ENCODE measurements around the gene CD163.
"Not testable (repeated sequence)": the region's sequence is repeated elsewhere in the genome, so short reads cannot be mapped to it uniquely, and the experiment has no call there.

The CD163 gene

DNA sequence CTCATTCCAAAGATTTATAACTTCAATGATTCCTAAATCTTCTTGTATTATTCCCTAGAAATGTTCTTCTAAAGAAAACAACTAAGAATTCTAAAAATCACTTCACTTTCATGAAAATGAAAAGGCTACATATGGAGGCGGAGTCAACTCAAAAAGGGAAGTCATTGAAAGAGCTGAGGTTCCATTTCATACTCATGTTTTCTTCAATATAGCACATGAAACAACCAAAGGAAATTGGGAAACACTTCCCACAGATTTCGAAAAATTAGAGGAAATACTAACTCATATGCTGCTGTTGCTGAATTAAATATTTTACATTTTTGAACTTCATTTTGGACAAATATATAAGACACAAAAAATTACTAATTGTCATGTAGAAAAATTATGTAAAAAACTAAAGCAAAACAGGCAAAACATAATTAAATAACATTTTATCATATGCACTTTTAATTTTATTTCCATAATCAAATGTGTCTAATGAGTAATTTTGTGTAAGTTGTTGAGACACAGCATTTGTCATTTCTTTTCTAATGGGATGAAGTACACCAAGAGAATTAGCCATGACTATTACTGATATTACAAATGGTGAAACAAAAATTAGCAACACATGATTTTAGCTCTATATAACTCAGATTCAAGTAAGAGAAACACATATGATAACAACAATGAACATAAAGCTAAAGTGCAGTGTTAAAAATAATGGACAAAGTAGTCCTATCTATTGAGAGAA lies at the start of gene CD163:
Gene CD163 (minus strand): TSS at position 92 of the 730 bp plus-strand sequence. CDS start 87 bp downstream, at position 5.
- FAIRE-seq = peak; percentile 34

DNA sequence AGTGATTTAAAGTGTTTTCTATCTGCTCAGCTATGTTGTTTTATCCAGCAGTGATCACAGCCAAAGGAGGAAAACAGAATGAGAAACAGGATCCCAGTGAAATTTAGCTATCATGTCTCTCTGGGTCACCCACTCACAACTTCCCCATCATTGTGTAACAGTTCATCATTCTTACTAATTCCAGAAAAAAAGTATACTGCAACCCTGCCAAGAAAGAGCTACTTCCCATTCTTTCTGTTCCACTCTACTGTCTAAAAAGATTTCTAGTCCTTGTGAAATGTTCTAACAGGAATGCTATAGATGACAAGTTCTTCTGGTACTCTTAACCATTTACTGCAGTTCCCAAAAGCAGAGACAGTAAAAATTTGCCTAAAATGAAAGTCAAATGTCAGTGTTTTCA lies 39.2 kb upstream of the CD163 start:
- no peak for FAIRE-seq

DNA sequence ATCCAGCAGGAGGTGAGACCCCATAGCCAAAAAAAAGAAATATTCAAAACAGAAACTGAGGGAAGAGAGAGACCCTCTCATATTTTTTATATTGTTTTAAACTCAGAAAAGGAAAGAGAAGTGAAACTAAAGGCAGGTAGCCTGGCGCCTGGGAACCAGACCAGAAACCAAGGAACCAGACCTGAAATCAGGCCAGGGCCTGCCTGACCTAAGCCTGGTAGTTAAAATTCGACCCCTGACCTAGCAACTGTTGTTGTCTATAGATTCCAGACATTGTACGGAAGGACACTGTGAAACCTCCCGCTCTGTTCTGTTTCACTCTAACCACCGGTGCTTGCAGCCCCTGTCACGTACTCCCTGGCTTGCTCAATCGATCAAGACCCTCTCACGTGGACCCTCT lies 38.5 kb upstream of the CD163 start:
- no peak for FAIRE-seq

DNA sequence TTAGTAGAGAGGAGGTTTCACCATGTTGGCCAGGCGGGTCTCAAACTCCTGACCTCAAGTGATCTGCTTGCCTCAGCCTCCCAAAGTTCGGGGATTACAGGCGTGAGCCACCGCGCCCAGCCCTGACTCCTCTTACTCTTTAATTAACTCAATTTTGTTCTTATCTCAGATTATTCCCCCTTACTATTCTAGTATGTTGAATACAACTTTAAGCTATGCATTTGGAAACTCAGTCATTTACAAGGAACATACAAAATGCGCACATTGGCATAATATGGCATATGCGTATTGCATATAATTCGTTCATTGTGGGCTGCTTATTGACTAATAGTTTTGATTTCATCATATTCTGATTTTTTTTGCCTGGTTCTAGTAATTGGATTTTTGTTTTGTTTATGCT lies 10.8 kb upstream of the CD163 start:
- no peak for FAIRE-seq

DNA sequence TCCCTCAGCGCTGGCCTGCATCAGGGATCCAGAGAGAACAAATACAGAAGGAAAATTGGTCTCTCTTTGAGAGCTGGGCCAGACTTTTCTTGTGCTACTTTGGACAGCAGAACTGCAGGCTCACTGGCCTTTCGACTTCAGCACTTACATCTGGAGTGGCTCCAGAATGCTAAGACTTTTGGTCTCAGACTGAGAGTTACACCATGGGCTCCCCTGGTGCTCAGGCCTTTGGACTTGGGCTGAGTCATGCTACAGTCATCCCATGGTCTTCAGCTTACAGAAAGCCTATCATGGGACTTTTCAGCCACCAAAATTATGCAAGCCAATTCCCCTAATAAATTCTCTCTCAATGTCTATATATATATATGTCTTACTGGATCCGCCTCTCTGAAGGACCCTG lies 9.0 kb upstream of the CD163 start:
- no peak for FAIRE-seq

DNA sequence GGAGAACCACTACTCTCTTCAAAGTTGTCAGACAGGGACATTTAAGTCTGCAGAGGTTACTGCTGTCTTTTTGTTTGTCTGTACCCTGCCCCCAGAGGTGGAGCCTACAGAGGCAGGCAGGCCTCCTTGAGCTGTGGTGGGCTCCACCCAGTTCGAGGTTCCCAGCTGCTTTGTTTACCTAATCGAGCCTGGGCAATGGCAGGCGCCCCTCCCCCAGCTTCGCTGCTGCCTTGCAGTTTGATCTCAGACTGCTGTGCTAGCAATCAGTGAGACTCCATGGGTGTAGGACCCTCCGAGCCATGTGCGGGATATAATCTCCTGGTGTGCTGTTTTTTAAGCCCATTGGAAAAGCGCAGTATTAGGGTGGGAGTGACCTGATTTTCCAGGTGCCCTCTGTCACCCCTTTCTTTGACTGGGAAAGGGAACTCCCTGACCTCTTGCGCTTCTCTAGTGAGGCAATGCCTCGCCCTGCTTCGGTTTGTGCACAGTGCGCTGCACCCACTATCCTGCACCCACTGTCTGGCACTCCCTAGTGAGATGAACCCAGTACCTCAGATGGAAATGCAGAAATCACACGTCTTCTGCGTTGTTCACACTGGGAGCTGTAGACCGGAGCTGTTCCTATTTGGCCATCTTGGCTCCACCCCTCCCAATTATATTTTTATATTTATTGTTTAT lies 6.4 kb upstream of the CD163 start:
- not testable (repeated sequence) for FAIRE-seq

DNA sequence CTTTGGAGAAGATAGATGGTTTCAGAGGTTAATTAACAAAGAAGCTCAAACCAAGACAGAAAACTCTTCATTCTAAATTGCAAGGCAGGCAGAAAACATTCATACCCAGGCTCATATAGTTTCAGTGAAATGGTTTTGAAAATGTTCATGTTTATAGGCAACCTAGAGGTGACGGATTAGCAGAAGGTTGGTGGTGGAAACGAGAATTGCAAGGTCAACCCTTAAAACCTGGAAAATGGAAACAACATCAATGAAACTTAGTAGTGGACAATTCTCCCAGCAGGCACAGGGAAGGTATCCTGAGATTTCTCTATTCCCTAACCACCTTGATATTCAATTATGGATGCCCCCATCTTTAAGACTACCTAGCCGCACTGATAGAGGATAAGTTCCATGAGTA lies 965 bp downstream of the CD163 start:
- FAIRE-seq = no peak

DNA sequence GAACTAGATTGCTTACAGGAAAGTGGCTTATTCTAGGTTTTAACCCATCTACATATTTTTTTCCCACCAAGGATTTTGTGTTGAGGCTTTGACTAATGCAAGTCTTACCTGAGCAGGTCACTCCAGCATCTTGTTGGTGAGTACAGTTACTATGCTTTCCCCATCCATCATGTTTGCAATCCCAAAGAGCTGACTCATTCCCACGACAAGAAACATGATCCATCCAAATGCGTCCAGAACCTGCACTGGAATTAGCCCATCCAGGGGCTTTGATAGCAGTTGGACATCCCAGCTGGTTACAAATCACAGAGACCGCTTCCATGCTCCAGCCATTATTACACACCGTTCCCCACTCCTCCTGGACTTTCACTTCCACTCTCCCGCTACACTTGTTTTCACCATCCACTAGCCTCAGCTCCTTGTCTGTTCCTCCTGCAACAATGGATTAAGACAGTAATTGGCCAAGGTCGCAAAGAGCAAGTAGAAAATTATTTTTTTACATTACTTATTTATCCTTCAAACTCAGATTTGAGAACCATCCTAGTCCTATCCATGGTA lies 2.5 kb downstream of the CD163 start:
- no peak for FAIRE-seq

DNA sequence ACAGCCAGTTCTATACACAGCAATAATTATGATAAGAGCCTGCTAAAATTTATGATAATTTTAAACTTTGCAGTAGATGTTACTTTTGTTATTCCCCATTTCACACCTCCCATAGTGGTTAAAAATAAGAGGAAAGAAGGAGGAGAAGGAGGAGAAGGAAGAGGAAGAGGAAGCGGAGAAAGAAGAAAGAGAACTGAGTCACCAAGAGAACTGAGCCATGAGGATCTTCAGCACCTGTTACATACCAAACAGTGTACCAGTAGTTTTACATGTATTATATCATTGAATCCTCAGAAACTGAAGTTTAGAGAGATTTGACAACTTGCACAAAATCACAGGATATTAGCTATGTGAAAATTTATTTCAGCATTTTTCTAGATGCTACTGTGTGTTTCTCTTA lies 3.9 kb downstream of the CD163 start:
- FAIRE-seq = no peak

DNA sequence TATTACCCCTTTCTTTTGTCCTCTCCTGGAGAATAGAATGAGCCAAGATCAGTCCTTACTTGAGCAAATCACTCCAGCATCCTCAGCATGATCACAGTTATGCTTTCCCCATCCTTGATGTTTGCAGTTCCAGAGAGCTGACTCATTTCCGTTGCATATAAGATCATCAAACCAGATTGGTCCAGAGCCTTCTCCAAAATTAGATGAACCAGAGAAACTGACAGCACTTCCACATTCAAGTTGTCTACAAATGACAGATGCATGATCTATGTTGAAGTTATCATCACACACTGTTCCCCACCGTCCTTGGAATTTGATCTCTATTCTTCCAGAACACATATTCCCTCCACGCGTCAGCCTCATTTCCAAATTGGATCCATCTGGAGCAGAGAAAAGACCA lies 4.8 kb downstream of the CD163 start:
- FAIRE-seq = no peak

DNA sequence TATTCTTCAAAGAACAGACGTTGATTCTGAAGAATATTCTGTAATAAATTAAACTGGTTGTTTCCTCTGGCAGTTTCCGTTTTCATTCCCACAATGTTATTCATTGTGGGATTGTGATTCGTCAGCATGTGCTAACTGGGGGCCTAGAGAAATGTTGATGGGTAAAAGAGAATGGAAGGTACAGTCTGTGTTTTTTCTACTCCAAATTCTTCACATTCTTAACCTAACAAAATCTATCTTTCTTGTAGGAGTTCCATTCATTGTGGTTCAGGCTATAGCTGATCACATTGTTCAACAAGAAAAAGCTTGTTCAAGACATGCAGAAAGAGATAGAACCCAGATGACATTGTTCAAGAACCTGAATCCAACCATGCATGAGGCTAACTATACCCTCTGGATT lies 5.9 kb downstream of the CD163 start:
- no peak for FAIRE-seq

DNA sequence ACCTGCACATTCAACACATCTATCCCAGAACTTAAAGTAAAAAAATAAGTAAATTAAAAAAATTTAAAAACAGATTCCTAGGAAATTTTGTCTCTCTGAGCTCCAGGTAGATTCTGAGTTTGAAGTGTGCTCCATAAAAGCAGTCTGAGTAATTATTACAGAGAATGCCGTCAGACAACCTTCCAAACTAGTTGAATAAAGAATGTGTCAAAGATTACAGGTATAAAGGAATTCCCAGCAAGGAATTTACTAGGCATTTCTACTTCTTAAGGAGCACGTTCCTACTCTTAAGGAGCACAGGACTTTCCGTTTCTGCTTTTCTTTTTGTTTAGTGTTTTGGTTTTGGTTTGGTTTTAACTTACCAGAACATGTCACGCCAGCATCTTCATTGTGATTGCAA lies 7.1 kb downstream of the CD163 start:
- no peak for FAIRE-seq

DNA sequence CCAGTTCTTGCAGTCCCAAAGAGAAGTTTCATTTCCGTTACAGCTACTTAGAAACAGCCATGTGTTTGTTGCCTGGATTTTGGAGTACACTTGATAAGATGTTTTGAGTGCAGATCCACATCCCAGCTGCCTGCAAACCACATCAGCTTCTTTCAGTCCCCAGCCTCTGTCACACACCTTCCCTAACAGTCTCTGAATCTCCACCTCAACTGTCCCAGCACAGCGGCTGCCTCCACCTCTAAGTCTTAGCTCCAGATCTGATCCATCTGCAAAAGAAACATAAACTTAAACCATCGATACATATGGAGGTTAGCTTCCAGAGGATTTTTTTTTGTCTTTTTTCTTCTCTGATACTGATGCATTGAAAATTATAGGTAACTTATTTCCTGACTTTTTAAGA lies 8.4 kb downstream of the CD163 start:
- no peak for FAIRE-seq

DNA sequence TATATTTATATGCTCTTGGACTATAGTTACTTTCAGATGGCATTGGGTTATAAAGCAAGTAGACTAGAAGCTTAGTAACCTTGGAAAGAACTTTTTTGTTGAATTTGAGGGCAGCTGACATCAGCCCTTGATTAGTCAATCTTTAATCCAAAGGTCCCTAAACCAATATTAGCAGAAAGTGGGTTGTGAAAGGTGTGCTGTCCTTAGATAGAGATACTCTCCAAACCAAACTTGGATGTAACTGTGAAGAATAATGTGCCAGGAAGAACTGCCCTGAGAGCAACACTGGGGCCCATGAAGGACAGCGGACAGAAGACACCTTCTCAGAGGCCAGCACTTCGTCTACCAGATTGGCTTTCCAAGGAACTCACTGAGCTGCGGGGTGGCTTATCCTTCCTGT lies 10.6 kb downstream of the CD163 start:
- no peak for FAIRE-seq

DNA sequence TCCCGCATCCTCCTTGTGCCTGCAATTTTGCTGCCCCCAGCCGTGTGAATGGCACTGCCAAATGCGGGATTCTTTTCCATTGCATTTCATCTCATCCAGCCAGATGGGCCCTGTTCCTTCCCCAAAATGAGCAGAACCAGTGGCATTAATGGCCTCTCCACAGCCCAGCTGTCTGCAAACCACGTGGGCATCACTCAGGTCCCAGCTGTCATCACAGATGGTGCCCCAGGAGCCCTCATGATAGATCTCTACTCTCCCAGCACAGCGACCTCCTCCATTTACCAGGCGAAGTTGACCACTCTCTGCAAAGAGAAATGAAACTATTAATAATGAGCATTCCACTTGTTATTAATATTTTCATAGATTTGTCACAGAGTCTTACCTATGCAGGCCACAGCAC lies 17.1 kb downstream of the CD163 start:
- no peak for FAIRE-seq

DNA sequence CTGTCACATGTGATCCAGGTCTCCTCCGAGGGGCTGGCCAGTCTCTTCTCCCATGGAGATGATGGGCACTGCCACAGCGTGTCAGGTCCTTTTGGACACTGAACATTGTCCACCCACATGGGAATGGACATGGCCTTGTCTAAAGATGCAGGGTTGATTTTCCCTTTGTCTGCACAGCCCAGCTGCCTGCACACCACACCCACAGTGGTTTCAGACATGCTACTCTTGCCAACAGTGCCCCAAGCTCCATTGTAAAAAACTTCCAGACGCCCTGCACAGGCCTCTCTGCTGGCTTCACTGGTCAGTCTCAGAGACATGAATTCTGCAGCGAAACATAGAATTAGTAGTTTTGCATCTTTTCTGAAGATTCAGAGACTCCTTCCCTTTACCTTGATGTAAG lies 18.5 kb downstream of the CD163 start:
- no peak for FAIRE-seq

DNA sequence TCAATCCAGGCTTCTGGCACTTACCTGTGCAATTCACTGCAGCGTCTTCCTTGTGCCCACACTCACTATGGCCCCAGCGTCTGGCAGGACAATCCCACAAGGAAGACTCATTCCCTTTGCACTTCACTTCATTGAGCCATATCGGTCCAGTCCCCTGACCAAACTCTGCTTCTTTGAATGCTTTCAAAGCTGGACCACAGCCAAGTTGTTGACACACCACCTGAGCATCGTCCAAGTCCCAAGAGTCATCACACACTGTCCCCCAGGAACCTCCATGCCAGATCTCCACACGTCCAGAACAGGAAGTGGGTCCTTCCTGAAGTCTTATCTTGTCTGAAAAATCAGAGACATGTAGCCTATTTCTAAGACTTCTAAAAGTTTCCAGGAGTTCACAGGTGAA lies 20.2 kb downstream of the CD163 start:
- no peak for FAIRE-seq

DNA sequence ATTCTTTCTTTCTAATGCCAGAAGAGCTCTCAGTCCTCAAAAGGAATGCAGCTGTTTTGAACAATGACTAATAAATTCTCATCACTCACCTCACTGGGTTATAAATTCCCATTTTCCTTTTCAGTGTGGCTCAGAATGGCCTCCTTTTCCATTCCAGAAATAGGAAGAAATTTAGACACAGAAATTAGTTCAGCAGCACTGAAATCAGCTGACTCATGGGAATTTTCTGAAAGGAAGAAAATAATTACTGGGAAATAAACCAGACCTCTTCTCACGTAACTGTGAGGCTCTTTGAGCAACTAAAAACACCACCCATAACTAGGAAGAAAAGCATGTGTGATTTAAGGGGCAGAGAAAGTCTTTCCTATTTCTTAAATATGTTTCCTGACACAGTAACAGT lies 23.8 kb downstream of the CD163 start:
- FAIRE-seq = no peak

DNA sequence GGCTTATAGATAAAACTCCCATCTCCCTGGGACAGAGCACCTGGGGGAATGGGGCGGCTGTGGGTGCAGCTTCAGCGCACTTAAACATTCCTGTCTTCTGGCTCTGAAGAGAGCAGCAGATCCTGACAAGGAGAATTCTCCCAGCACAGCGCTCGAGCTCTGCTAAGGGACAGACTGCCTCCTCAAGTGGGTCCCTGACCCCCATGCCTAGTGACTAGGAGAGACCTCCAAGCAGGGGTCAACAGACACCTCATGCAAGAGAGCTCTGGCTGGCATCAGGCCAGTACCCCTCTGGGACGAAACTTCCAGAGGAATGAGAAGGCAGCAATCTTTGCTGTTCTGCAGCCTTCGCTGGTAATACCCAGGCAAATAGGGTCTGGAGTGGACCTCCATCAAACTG lies 31.5 kb downstream of the CD163 start:
- FAIRE-seq = no peak

DNA sequence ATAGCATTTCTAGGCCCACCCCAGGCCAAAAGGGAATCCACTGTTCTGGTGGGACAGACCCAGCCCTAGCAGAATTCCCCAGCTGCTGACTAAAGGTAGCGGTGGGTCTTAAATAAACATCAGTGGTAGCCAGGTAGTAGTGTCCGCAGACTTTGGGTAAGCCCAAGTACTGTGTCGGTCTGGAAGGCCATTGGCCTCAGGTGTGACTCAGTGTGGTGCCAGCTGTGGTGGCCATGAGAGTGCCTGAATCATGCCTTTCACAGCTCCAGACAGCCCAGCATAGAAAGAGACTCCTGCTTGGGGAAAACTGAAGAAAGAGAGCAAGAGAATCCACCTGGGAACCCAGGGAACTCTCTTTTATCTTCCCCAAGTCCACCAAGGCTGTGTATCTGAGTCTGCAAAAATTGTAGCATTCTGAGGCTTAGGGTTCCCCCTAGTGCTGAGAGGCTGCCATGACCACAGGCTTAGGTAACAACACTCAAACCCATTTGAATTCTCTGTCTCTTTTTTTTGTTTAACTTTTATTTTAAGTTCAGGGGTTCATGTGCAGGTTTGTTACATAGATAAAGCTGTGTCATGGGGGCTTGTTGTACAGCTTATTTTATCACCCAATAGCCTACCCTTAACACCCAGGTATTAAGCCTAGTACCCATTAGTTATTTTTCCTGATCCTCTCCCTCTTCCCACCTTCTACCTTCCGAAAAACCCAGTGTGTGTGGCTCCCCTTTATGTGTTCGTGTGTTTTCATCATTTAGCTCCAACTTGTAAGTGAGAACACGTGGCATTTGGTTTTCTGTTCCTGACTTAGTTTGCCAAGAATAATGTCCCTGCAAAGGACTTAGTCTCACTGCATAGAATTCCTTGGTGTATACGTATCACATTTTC lies 43.0 kb downstream of the CD163 start:
- FAIRE-seq = peak; percentile 49

DNA sequence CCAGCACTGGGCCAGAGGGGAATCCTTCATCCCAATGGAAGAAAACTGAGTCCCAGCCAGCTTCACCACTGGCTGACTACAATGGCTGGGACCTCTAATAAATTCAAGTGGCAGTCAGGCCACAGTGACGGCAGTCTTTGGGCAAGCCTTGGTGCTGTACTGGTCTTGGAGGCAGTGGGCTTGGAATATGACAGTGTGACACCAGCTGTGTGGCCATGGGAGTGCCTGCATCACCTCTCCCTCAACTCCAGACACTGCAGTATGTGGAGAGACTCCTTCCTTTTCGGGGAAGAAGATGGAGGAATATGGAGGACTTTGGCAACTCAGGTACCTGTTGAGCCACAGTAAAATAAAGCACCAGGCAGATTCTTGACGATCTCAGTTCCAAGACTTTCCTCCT lies 43.6 kb downstream of the CD163 start:
- no peak for FAIRE-seq

DNA sequence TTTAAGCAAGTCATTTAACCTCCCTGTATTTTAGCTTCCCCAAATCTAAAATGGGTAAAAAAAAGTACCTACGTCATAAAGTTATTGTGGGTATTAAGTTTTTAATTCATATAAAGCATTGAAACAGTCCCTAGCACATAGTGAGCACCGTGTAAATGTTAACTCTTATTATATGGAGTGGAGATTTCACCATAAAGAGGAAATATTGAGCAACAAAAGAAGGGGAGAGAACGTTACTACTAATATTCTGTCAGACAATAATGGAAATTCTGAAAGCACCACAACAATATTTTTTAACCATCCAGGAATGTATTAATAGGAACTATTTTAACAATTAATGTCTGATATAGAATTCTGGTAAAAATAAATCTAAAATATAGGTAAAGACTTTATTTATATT lies 51.8 kb downstream of the CD163 start:
- FAIRE-seq = no peak

DNA sequence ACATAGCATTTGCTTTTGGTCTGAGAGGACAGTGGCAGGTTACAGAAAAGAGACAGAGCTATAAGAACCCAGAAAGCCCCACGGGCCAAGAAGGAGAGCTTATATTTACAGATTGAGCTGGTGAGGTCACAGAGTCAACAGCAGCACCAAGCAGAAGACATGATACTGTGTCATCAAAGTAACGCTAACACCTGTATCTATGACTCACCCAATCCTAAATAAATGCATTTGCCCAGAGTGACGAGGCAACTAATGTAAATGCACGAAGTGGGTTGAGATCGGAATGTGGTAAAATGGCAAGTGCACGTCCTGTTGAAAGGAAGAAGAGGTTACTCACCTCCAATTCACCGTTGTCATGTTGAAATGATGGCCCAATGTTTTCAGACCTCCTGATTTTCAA lies 52.9 kb downstream of the CD163 start:
- no peak for FAIRE-seq

DNA sequence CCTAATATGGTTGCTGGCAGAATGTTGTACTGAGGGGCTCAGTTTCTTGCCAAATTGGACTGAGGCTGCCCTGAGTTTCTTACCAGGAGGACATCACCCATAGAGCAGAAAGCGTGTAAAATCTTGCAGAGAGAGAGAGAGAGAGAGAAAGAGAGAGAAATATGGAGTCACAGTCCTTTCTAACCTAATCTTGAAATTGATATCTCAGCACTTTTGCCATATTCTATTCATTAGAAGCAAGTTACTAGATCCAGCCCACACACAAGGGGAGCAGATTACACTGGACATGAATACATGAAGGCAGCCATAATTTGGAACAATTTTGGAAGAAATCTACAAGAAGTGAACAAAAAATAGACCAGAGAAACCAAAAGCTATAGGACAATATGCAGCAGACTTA lies 55.5 kb downstream of the CD163 start:
- no peak for FAIRE-seq
